GM12874 (cell line): Measurements from ENCODE around the gene QRICH2.

Experiments used
- TF ChIP-seq, protein P1 (sequence below): IDR thresholded peaks from 2 replicates; pipeline ENCODE4 v1.5.1; 2011; ENCODE audit warnings: low read depth, mild to moderate bottlenecking, control low read depth, low read length, moderate library complexity; ENCODE audit not compliant: insufficient read depth

Gene QRICH2

GRCh38 chr17:76270770-76271668 lies 37.1 kb downstream of the QRICH2 start:
- TF ChIP-seq, protein P1, sequence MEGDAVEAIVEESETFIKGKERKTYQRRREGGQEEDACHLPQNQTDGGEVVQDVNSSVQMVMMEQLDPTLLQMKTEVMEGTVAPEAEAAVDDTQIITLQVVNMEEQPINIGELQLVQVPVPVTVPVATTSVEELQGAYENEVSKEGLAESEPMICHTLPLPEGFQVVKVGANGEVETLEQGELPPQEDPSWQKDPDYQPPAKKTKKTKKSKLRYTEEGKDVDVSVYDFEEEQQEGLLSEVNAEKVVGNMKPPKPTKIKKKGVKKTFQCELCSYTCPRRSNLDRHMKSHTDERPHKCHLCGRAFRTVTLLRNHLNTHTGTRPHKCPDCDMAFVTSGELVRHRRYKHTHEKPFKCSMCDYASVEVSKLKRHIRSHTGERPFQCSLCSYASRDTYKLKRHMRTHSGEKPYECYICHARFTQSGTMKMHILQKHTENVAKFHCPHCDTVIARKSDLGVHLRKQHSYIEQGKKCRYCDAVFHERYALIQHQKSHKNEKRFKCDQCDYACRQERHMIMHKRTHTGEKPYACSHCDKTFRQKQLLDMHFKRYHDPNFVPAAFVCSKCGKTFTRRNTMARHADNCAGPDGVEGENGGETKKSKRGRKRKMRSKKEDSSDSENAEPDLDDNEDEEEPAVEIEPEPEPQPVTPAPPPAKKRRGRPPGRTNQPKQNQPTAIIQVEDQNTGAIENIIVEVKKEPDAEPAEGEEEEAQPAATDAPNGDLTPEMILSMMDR, result no peak

DNA sequence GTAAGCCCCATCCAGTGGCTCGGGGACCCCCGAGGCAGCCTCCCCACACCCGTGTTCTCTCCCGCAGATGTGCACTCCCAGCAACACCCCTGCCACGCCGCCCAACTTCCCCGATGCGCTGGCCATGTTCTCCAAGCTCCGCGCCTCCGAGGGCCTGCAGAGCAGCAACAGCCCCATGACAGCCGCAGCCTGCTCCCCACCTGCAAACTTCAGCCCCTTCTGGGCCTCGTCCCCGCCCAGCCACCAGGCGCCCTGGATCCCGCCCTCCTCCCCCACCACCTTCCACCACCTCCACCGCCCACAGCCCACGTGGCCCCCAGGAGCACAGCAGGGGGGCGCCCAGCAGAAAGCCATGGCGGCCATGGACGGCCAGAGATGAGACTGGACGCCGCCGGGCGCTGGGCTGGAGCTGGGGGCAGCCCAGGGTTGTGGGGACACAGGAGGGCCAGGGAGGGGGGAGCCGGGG lies 37.9 kb downstream of the QRICH2 start:
- TF ChIP-seq, protein P1, result no peak

DNA sequence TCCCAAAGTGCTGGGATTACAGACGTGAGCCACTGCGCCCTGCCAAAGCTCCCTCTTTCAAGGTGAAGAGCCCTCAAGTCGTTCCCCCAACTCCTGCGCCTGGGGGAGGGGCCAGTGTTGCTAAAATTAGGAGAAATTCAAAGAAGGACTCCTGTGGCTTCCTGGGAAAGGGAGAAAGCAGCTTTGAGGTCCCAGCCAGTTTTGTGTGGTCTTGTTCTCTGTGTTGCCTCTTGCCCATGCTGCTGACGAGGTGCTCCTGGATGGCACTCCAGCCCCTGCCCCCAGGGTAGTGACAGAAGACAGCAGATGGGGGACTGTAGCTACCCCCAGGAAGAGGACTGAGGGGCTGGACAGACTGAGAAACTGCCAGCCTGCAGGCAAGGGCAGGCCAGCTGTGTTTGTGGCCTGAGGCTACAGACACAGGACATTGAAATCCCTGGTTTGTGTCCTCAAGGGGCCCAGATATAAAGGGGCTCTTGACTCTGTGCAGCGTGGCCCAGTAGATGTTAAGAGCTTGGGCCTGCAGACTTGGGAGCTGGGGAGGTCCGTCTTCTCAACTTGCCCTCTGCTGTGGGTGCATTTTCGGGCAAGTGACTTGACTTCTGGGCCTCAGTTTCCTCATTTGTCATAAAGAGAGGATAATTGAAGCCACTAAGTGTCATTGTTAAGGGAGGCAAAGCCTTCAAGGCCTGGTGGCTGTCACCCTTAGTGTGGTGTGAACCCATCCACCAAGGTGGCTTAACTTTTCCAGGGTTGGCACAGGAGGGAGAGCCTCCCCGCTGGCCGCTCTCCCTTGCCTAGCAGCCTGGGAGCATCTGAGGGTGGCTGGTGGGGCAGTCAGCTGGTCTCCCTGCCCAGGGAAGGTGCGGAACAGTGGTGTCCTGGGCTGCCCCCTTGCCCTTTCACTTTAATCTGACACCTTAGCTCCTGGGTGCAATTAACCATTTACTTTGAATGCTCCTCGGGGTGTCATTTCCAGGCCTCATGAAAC lies 38.8 kb downstream of the QRICH2 start:
- TF ChIP-seq, protein P1, result no peak

DNA sequence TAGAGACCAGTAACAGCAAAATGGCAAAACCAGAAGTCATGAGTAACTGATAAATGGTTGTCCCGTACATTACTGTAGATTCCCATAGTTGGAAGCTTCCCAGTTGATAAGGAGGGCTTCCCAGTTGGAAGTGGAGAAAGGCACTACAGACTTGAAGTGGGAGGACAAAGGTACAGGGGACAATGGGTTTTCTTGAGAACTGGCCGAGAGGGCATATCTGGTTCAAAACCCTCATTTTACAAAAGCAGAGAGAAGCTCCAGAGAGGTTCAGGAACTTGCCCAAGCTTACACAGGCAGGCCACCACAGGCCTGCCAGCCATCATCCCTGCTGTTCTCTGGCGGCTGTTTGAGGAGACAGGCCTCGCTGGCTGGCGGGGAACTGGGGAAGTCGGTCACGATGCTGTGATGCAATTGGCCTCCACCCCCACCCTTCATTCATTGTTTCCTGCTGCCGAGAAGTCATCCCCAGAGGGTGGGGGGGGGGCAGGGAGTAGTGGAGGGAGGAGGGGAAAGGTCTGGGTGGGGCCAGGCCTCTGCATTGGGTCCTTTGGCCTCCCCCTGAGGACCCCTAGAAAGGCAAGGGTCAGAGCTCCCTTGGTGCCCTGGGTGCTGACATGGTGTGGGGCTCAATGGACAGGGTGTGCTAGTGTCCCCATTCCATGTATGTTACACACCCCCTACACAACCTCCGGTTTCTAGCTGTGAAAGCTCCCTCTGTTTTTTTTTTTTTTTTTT lies 39.9 kb downstream of the QRICH2 start:
- TF ChIP-seq, protein P1, result no peak

DNA sequence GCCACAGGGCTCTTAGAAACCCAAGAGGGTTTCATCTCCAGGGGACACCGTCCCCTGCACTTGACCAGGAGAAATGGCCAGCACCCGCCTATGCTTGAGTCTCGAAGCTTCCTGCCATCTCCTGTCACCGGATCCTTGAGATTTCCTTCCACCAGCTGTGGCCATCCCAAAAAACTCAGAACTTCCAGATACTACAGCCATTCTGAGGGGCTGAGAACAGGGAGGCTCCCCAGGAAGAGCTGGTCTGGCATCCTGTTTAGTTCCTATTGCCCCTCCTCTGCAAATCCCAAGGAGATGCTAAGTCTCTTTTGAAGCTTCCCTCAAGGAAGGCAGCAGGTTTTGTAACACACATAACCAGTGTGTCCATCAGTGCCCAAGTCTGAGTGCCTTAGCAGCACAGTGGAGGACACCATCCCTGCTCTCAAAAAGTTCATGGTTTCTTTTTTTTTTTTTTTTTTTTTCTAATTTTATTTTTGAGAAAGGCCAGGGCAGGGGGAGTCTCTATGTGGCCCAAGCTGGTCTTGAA lies 41.0 kb downstream of the QRICH2 start:
- TF ChIP-seq, protein P1, result no peak

DNA sequence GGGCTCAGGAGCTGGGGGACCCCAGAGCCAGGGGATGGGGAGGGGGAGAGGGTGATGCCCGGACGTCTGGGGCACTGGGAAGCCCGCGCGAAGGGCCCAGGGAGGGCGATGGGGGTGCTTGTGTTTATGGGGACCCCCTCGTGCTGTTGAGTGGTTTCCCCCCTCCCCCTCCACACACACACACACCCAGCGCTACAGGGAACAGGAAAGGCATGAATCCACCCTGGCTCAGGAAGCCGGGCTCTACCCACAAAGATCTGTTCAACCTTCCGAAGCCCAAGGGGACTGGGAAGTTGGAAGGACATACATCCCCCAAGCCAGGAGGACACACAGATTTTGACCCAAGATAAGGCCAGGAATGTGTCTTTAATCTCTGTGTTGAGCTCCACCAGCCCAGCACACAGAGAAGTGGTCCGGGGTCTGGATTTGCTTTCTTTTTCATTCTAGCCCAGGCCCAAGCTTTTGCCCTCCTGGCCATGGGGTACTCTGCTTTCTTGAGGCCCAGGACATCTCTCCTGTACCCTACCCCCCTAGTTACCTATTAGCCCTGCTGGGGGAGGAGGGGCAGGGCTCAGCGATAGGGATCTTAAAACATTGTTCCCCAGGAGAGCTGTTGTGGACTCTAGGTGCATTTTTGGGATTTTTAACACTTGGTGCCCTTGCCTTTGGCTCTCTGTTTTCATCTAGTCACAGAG lies 41.7 kb downstream of the QRICH2 start:
- TF ChIP-seq, protein P1, result no peak
